OCI-LY1 (cell line): ENCODE data around the gene EGFL8.

Source experiments
- H2AFZ ChIP-seq: fragments of 200-600 bp; sonication (generic), shearing (Covaris generic); 2 replicates; pipeline ENCODE4 v1.6.0; 2014; ENCODE audit warnings: antibody characterized with exemption, mild to moderate bottlenecking, low read length
- H3F3A ChIP-seq: fragments of 200-600 bp; sonication (generic), shearing (Covaris generic); 2 replicates; pipeline ENCODE4 v1.6.0; 2014; ENCODE audit warnings: mild to moderate bottlenecking, antibody characterized with exemption, low read length, moderate library complexity; ENCODE audit not compliant: insufficient read depth
- H3K27ac ChIP-seq: fragments of 200-600 bp; sonication (generic); 2 replicates; pipeline ENCODE4 v1.5.1; 2014; ENCODE audit warnings: low read length, mixed run types, mild to moderate bottlenecking, low read depth; ENCODE audit not compliant: poor library complexity, severe bottlenecking
- H3K27me3 ChIP-seq: fragments of 200-600 bp; sonication (generic); 2 replicates; pipeline ENCODE4 v1.6.0; 2014; ENCODE audit warnings: antibody characterized with exemption, mild to moderate bottlenecking, low read length, moderate library complexity; ENCODE audit not compliant: insufficient read depth
- H3K36me3 ChIP-seq: fragments of 200-600 bp; sonication (generic); 2 replicates; pipeline ENCODE4 v1.6.1; 2014; ENCODE audit warnings: mild to moderate bottlenecking, antibody characterized with exemption, low read length, moderate library complexity, mixed read lengths; ENCODE audit not compliant: insufficient read depth
- H3K4me1 ChIP-seq: fragments of 200-600 bp; sonication (generic); 2 replicates; pipeline ENCODE4 v1.5.1; 2014; ENCODE audit warnings: mild to moderate bottlenecking, low read length, moderate library complexity; ENCODE audit not compliant: insufficient read depth, severe bottlenecking
- H3K4me2 ChIP-seq: fragments of 200-600 bp; sonication (generic), shearing (Covaris generic); 2 replicates; pipeline ENCODE4 v1.6.1; 2014; ENCODE audit warnings: low read length
- H3K4me3 ChIP-seq: fragments of 200-600 bp; sonication (generic); 2 replicates; pipeline ENCODE4 v1.5.1; 2014; ENCODE audit warnings: low read length, low read depth, mild to moderate bottlenecking, mixed read lengths; ENCODE audit not compliant: poor library complexity, severe bottlenecking
- H3K79me2 ChIP-seq: fragments of 200-600 bp; shearing (Covaris generic); 2 replicates; pipeline ENCODE4 v1.6.1; 2016; ENCODE audit warnings: mixed run types, low read length, mixed read lengths; ENCODE audit not compliant: insufficient read depth
- H3K9ac ChIP-seq: fragments of 200-600 bp; sonication (generic), shearing (Covaris generic); 2 replicates; pipeline ENCODE4 v1.6.1; 2014; ENCODE audit warnings: mild to moderate bottlenecking, low read length, mixed read lengths
- H3K9me2 ChIP-seq: fragments of 200-600 bp; sonication (generic), shearing (Covaris generic); 2 replicates; pipeline ENCODE4 v1.6.1; 2014; ENCODE audit warnings: low read depth, mild to moderate bottlenecking, low read length, mixed read lengths
- H3K9me3 ChIP-seq: fragments of 200-600 bp; shearing (Covaris generic); 2 replicates; pipeline ENCODE4 v1.6.1; 2014; ENCODE audit warnings: low read length, mixed read lengths
- H4K20me1 ChIP-seq: fragments of 200-600 bp; sonication (generic), shearing (Covaris generic); 2 replicates; pipeline ENCODE4 v1.6.0; 2016; ENCODE audit warnings: mild to moderate bottlenecking, low read length; ENCODE audit not compliant: insufficient read depth
- EZH2 ChIP-seq: fragments of 200-600 bp; sonication (generic), shearing (Covaris generic); IDR thresholded peaks from 2 replicates; pipeline ENCODE4 v1.8.0; 2017; ENCODE audit warnings: borderline replicate concordance, mixed run types, mild to moderate bottlenecking, antibody characterized with exemption, low read length, moderate library complexity, mixed read lengths
- TF ChIP-seq, protein P1 (sequence below): fragments of 200-600 bp; sonication (generic), shearing (Covaris generic); IDR thresholded peaks from 2 replicates; pipeline ENCODE4 v1.5.1; 2017; ENCODE audit warnings: mild to moderate bottlenecking, antibody characterized with exemption, low read length, moderate library complexity, mixed read lengths

The EGFL8 gene

DNA sequence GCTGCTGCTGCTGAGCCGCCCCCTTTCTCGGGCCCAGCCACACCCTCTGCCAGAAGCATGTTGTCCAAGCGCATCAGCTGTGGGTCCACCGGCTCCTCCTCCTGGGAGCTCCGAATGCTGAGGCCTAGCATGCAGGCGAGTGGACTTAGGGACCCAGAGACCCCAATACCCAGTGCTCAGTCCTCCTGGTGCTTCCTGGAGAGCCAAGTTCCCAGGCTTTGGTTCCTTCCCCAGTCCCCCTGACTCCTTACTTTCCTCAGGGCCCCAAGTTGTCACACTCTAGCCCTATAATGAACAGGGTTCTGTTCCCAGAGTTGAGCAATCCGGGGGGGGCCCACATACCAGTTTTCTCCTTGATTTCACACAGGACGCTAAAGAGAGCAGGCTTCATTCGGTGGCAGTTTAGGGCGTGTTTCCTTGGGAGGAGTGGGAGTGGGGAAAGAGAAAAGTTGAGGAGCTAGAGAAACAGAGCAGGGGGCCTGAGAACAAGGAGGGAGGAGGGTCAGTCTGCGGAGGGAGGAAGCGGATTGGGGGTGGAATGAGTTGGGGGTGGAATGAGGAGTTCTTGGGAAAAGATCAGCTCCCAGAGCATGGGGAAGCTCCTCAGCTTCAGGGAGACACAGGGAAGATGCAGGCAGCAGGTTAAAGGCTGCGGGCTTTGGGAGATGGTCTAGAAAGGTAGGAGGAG lies 24.1 kb downstream of the EGFL8 start:
- Histone ChIP-seq H3F3A (0 out of 2 replicates have a peak, but pooled peaks cover 3% of the 10 kb centered on the region), H3K4me1 (peaks cover 41% of the 10 kb centered on the region), H3K9ac (peak overlapping the region; percentile 86), H3K9me3 (no peaks in the 10 kb centered on the region), H3K4me3 (peak overlapping the region; percentile 73), H4K20me1 (no peaks in the 10 kb centered on the region), H3K79me2 (no peaks in the 10 kb centered on the region), H3K36me3 (peaks cover 28% of the 10 kb centered on the region; the same call in 1 of the 2 replicates), H2AFZ (no peak overlapping the region), H3K27ac (peak overlapping the region; percentile 88), H3K4me2 (peak overlapping the region; percentile 86), H3K27me3 (no peaks in the 10 kb centered on the region), H3K9me2 (no peaks in the 10 kb centered on the region)
- no peak for TF ChIP-seq EZH2
- TF ChIP-seq, protein P1, sequence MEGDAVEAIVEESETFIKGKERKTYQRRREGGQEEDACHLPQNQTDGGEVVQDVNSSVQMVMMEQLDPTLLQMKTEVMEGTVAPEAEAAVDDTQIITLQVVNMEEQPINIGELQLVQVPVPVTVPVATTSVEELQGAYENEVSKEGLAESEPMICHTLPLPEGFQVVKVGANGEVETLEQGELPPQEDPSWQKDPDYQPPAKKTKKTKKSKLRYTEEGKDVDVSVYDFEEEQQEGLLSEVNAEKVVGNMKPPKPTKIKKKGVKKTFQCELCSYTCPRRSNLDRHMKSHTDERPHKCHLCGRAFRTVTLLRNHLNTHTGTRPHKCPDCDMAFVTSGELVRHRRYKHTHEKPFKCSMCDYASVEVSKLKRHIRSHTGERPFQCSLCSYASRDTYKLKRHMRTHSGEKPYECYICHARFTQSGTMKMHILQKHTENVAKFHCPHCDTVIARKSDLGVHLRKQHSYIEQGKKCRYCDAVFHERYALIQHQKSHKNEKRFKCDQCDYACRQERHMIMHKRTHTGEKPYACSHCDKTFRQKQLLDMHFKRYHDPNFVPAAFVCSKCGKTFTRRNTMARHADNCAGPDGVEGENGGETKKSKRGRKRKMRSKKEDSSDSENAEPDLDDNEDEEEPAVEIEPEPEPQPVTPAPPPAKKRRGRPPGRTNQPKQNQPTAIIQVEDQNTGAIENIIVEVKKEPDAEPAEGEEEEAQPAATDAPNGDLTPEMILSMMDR: no peak

DNA sequence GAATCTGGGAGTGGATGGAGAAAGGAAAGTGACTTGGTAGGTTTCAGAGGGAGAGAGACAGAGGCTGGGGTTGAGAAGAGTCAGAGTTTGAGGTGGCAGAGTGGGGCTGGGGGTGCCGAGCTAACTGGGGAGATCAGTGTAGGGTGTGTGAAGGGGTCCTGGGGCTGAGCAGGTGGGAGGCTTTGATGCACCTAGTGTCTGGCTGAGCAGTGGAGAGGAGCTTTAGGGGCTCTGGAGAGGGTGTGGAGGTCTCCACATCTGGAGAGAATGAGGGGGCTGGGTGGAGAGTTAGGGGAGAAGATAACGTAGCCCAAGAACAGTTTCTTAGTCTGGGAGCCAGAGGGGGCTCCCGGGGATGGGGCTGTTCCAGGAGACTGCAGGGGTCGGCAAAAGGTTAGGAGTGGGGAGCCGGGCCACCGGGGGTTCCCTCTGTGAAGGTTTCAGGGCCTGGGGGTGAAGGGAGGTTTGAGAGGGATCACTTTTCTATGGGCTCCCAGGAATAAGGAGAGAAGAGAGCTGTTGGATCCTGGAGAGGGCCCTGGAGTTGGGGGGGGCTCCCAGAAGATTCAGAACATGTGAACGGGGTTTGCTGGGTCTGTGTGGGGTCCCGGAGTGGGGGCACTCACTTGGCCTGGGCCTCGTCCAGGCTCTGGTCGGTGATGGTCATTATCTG lies 24.8 kb downstream of the EGFL8 start:
- H3K36me3 ChIP-seq: peaks cover 23% of the 10 kb centered on the region; the same call in 1 of the 2 replicates
- H3K9me2 ChIP-seq: no peaks in the 10 kb centered on the region
- peak overlapping the region; percentile 88 for H3K27ac ChIP-seq
- TF ChIP-seq, protein P1: no peak
- TF ChIP-seq EZH2: no peak
- H4K20me1 ChIP-seq: no peaks in the 10 kb centered on the region
- peak overlapping the region; percentile 86 for H3K4me2 ChIP-seq
- H3K4me3 ChIP-seq: peak overlapping the region; percentile 73
- no peaks in the 10 kb centered on the region for H3K9me3 ChIP-seq
- H3F3A ChIP-seq: 0 out of 2 replicates have a peak, but pooled peaks cover 3% of the 10 kb centered on the region
- H3K27me3 ChIP-seq: no peaks in the 10 kb centered on the region
- peaks cover 41% of the 10 kb centered on the region for H3K4me1 ChIP-seq
- no peak overlapping the region for H2AFZ ChIP-seq
- no peaks in the 10 kb centered on the region for H3K79me2 ChIP-seq
- H3K9ac ChIP-seq: peak overlapping the region; percentile 86

DNA sequence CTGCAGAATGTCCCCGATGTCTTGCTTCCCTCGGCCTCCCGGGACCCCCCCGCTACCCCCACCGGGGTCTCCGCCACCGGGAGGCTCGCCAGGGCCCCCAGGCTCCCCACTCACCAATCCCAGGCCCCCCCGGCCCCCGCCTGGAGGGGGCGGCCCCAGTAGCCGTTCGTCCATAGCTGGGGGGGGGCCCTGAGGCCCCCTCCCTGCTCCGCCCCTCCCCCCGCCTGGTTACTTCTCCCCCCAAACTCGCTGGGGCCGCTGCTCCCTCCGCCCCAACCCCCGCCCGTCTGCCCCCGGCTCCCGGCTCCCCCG lies 25.3 kb downstream of the EGFL8 start:
- Histone ChIP-seq H3K9me3 (no peaks in the 10 kb centered on the region), H4K20me1 (no peaks in the 10 kb centered on the region), H3K36me3 (peaks cover 23% of the 10 kb centered on the region; the same call in 1 of the 2 replicates), H3K4me2 (peak overlapping the region; percentile 86), H3K9ac (peak overlapping the region; percentile 86), H3K79me2 (no peaks in the 10 kb centered on the region), H3K4me1 (peaks cover 44% of the 10 kb centered on the region), H3F3A (0 out of 2 replicates have a peak, but pooled peaks cover 3% of the 10 kb centered on the region), H3K27ac (peak overlapping the region; percentile 88), H3K9me2 (no peaks in the 10 kb centered on the region), H2AFZ (no peak overlapping the region), H3K4me3 (peak overlapping the region; percentile 73), H3K27me3 (no peaks in the 10 kb centered on the region)
- TF ChIP-seq, protein P1: no peak
- no peak for TF ChIP-seq EZH2
